Measurements from ENCODE around the gene EIPR1. TPM values are rescaled to one million over a fixed set of nuclear protein-coding genes. Genes with fewer than 3 reads are reported as not detected.
A peak's percentile ranks its signal among the peaks of the same experiment; 100 is the strongest.
"Not testable (repeated sequence)": the region's sequence is repeated elsewhere in the genome, so short reads cannot be mapped to it uniquely, and the experiment has no call there.

EIPR1 gene
- total RNA-seq, 1 experiment from 2014 or later, result 33.7 TPM

DNA sequence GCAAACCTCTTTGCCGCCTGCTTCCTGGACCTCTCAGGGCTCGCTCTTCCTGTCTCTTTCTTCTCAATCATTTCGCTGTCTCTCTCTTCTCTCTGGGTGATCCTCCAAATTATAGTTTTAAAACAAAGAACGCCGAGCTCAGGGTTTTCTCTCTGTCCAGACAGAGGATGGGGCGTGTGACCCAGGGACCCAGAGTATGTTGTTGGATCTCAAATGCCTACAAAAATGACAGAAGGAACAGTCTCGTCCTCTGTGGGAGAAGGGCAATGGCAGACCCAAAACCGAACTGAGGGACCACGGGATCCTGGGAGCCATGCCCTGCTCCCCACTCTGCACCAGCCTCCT is 88.5 kb downstream of the EIPR1 start:
- DNase-seq (ENCODE audit: low spot score), result no peak

DNA sequence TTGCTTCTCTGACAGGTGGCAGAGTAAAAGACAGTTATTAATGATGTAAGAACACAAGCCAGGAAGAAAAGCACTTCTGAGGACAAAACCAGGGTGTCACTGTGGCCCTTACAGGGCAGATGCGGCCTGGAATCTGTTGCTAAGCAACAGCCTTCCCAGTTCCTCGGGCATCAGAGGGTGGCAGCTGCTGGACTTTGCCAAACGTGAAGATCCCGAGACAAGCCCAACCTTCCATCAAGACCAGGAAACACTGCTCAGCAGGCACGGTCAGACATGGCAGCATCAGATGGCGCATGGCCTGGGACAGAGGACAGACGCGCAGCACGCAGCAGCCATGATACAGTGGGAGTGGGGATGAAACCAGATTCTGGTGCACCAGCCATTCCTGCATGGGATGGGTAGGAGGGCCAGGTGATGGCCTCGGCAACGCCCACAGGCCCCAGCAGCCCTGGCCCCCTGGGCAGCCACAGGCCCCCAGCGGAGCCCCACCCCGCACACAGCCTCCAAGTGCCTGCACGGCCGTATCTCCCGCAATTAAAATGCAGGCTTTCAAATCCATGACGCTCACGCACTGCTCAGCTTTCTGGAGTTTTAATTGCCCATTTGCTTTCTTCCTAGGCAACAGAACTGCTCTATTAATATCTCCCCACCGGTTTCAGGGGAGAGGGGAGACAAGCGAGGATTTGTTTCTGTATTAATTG is 89.0 kb downstream of the EIPR1 start:
- no peak for DNase-seq (ENCODE audit: low spot score)

DNA sequence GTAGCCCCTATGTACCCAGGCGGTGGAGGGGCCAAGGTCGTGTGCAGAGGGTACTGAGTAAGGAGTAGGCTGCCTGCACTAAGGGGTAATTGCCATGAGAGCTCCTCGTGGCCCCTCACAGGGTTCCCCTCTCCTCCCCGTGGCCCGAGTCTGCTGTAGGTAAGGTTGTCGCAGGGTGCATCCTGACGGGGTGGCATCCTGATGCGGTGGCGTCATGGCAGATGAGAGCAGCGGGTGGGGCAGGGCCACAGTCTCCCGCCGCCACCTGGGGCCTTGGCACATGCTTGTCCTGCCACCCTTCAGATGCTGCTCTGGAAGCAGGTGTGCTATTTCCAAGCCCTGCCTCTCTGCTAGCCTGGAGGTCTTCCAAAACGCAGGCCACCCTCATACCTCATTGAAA is 89.7 kb downstream of the EIPR1 start:
- no peak for DNase-seq (ENCODE audit: low spot score)

DNA sequence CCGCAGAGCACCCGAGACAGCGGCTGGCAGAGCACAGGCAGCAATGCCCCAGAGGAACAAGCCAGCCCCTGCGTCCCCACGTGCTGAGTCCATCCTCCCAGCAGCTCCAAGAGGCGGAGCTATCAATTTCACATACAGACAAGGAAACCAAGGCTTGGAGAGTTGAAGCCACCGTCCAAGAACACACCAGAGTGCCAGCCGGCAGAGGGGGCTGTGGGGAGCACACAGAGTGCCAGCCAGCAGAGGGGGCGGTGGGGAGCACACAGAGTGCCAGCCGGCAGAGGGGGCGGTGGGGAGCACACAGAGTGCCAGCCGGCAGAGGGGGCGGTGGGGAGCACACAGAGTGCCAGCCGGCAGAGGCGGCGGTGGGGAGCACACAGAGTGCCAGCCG is 91.0 kb downstream of the EIPR1 start:
- not testable (repeated sequence) for DNase-seq (ENCODE audit: low spot score)

DNA sequence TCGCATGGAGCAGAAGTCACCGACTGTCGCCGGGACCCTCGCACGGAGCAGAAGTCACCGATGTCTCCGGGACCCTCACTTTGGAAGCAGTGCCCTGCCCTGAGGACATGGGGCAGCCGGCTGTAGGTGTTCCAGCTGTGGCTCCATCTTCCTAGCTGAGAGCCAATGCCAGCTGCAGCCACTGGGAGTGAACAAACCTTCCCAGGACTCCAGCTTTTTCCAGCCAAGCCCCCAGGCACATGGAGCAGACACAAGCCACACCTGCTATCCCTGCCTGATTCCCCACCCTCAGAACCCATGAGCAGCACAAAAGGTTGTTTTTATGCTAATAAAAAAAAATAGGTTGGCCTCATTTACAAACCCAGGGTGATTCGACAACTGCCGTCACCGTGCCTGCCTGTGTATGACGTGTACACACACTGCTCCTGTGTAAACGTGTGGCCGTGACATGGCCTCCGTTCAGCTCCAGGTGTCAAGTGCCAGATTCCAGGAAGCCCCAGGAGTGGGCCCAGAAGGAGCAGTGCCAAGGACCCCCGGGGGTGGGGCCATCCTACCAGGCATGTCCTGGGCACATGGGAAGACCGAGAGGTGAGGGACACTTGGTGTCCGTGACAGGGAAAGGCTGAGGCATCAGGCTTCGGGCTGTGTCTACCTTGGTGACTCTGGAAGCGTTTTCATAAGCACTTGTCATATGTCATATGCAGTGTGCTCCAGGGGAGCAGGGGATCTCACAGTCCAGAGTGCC is 91.5 kb downstream of the EIPR1 start:
- no peak for DNase-seq (ENCODE audit: low spot score)

DNA sequence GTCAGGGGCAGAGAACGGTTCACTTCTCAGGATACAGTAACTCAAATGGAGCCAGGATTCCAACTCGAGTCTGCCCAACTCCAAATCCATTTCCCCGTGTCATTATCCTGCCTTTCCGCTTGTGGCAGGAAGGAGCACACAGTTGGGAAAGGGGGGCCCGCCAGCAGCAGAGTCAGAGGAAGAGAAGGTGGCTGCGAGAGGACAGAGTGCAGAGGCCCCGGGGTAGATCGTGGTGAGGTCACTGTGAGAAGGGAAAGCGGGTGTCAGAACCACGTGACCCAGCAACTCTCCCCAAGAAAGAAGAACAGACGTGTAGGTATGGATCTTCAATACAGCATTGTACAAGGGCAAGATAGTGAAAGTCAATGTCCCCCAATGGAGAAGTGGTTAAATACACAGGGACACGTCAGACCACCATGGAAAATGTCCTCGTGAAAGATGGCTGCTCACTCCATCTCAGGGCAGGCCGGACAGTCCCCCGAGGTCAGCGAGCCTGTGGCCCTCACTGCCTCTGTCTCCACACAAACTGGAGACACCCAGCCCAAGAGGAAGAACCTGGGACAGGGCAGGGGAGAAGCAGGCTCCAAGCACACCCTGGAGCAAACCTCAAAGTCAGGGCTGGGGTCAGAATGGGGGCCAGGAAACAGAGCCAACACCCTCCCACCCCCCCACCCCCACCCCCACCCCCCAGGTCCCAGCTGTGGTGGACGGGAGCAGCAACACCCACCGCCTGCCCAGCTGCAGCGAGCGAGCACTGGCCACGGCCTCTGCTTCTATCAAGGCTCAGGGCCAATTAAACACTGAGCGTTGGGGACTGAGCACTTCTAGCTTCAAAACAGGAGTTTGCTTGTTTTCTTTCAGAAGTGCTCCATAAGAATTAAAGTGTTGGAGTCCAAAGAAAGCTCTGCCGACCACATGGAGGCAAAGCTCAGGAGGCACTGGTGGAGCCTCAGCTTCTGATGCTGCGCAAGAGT is 92.7 kb downstream of the EIPR1 start:
- DNase-seq (ENCODE audit: low spot score), result no peak

DNA sequence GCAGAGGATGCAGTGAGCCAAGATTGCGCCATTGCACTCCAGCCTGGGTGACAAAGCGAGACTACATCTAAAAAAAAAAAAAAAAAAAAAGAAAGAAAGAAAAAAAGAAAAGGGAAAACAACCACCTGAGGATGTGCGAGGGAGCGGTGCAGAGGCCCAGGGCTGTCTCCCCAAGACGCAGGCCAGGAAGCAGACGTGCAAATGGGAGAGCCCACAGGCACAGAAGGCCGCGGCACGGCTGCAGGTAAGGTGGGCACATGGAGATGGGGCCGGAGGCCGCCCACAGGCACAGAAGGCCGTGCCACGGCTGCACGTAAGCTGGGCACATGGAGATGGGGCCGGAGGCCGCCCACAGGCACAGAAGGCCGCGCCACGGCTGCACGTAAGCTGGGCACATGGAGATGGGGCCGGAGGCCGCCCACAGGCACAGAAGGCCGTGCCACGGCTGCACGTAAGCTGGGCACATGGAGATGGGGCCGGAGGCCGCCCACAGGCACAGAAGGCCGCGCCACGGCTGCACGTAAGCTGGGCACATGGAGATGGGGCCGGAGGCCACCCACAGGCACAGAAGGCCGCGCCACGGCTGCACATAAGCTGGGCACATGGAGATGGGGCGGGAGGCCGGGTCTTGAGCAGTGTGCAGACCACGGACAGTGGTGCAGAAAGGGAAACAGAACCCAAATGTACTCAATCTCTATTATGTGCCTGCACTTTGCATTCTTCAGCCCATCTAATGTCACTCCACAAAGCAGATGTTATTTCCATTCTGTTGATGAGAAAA is 93.6 kb downstream of the EIPR1 start:
- DNase-seq (ENCODE audit: low spot score), result not testable (repeated sequence)

DNA sequence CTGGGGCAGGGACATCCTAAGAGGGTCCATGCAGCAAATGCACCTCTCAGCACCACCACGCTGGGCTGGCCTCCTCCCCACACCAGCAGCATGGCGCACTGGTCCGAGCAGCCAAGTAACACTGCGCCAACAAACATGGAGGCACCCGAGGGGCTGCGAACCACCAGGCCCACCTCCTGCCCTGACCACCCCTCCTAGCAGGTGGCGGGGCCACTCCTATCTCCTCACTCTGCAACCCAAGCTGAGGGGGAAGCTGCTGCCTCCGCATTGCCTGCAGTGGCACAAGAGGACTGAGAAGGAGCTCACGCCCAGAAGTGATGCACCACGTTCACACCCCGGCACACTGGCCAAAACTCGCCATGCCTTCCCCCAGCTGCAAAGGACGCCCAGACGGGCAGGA is 94.4 kb downstream of the EIPR1 start:
- DNase-seq (ENCODE audit: low spot score), result no peak

DNA sequence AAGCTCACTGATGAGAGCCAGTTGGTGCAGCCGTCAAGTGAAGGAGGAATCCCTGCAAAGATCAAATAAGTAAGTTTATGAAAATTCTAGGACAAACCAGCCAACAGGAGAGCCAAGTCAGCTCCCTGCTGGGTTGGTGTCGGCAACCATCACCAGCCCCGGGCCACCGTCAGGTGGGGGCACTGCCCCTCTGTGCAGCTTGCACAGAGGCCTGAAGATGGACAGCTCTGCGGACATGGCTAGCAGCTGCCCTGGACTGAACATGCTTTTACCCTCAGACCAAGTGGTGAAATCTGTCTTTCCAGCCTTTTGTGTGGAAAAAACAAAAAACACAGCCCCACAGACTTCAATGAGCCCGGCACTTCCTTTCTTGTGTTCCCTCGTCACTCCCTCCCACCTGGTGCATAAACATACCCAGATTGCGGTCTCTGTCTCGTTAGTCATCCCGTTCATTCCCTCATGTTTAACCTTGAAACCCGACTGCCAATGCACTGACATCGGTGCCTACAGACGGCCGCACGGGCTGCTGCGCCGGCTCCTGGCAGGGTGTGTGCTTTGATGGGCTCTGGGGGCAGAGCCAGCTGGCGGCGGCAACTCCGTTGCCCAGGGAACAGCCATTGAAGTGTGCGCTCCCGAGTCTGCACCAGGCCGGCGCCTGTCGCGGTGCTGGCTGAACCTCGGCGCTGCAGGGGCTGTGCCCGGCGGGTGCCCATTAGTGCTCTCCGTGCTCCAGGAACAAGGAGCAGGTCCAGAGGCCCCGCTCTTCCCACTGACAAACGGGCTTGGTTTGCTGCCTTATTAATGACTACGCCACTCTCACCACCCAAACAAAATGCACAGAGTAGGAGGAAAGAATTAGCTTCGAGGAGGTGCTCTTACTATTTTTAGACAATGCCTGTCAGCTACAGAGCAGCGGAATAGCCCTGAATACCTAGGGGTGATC is 95.3 kb downstream of the EIPR1 start:
- peak; percentile 69 for DNase-seq (ENCODE audit: low spot score)

DNA sequence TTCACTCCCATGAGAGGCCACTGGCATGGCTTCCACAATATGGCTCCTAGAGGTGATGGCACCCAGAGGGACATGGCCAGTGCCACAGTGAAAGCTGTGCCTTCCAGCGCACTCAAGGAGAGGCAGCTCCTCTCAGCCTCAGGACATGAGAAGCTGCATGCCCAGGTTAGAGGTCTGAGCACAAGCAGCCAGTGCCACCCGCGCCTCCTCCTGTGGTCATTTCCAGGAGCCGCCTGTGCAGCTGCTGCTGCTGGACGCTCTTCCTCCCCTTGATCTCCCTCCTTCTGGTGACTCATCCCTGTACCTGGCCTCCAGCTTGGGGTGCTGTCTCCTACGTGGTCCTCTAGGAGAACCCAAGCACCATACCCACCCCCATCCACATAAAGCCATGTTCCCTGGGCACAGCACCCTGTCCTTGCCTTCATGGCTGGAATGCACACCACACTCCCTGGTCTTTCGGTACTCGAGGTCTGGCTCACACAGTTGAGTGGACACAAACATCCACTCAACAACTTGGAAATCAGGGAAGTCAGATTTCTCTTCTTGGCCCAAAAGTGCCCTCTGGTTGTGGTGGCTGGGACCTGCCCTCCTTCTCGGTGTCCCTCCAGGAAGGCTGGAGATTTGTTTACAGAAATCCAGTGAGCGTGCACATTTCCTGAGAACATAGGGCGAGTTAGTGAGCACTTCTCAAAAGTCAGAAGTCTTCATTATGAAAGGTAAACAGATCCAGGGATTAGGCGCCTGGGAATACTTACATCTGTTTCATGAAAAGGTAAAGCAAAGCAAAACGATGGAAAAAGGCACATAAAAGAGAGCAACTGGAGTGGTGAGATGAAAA is 96.7 kb downstream of the EIPR1 start:
- no peak for DNase-seq (ENCODE audit: low spot score)

DNA sequence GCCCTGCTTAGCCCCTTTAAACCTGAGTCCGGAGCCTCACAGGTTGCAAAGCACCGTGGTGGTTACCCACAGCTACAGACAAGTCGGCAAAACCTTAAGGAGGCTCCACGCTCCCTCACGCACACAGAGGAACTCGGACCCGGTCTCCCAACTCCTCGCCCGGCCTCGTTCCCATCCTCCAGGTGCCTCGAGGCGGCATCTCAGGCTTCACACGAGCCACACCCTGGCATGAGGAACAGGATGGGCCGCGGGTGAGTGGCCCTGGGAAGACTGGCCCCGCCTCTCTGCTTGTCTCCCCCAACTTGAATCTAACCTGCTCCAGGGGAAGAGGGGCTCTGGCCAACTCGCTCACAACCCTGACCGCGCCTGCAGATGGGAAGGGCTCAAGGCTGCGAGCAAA is 97.4 kb downstream of the EIPR1 start:
- DNase-seq (ENCODE audit: low spot score), result no peak

DNA sequence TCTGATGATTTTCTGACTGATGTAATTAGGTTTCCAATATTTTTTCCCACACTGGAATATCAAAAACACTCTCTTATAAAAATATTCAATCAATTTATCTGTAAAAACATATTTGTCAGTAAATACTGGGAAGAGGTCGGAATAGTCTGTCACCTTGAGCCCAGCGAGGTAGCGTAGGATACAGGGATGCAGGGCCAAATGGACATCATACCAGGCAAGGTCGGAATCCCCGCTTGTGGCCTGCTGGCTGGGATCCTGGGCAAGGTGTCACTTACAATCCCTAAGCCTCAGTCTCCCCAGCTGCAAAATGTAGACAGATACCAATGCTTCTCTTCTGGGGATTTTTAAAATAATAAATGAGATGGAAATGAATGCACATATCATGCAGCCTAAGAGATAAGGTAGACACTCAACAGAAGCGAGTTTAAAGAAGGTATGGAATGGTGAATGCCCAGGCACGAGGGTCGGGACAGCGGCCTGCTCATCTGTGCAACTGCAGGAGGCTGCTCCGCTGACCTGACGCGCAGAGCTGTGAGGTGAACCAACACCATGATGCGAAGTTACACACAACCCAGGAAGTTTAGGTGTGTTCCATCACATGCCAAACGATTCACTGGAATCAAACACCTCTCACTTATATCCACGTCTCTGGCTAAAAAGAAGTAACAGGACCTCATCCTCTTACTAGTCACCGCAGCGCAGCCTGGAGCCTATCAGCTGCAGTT is 98.2 kb downstream of the EIPR1 start:
- DNase-seq (ENCODE audit: low spot score), result no peak

DNA sequence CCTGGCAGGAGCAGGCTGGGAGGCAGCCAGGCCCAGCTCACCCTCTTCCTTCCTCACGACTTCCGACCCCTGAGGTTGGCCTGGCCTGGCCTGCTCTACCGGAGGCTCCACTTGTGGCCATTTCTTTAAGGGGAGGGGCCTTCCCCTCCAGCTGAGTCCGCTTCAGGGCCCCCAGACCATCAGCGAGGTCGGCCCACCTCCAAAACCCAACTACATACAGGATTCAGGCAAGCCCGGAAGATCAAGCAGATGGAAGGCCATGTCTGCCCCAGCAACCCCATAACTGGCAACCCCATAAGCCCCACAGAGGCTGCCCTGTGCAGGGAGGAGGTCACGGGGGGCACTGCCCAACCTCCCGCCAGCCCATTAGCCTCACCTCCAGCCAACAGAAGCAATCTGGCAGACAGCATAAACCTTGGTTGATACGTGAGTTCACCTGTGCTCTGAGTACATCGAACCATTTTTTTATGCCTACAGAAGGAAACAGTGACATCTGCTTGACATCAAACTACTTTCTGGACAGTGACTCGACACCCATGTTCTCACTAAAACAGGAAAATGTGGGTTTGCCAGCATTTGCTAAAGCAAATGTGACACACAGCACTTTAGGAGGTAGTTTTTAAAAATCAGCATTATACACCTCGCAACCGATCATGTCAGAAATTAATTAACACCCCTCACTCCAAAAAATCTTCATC is 98.9 kb downstream of the EIPR1 start:
- no peak for DNase-seq (ENCODE audit: low spot score)

DNA sequence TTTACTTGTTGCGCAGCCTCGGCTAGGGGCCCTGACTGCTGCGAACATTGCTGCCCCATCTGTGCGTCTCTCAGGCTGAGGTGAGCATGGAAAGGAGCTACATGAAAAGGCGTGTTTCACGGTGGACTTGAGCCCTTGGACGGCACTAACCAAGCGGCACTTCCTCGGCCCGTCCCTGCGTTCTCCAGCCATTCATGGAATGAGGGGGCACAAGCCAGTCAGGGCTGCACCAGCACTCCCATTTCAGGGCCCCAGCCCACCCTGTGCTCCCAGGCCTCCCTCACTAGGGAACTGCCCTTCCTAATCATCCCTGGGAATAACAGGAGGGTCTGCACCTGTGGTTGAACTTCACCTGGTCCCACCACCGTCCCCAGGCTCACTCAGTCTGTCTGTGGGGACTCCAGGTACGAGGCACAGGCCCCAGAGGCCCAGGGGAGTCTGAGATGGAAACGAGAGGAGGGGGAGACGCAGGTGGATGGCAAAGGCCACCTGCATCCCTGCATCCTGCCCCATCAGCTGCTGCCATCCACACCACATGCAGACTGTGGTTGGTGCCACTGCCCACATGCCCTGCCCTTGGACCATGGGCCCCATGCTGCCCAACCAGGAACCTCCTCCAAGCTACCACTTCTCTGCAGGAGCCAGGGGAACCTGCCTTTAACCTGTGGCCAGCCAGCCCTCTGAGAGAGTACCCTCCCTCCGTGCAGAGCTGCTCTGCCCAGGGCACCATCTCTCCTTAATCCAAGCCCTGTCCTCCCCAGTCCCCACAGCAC is 99.7 kb downstream of the EIPR1 start:
- no peak for DNase-seq (ENCODE audit: low spot score)

DNA sequence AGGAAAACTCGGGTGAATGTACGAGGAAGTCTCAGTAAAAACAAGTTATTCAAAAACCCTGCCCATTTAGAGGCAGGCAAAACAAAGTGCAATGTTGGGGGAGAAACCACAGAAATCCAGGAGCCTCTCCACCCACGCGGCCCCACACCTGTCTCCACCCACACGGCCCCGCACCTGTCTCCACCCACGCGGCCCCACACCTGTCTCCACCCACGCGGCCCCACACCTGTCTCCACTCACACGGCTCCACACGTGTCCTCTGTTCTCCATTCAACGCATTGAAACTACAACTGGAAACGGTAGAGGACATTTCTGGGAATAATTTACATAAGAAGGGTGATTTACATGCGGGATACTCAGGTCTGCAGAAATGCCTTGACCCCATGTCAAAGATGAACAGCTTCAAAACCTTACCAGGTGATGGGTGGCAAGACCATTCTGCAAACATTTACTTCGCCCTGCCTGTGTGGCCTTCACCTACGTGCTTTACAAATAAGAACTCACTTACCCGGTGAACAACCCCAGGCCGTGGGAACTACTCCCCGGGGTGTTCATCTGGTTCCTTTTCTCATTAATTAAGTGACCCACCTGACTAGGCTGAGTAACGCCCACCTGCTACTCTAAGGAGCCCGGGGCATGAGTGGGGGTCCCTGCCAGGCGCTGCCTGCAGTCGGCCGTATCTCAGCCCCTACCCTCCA is 100.4 kb downstream of the EIPR1 start:
- DNase-seq (ENCODE audit: low spot score), result no peak

DNA sequence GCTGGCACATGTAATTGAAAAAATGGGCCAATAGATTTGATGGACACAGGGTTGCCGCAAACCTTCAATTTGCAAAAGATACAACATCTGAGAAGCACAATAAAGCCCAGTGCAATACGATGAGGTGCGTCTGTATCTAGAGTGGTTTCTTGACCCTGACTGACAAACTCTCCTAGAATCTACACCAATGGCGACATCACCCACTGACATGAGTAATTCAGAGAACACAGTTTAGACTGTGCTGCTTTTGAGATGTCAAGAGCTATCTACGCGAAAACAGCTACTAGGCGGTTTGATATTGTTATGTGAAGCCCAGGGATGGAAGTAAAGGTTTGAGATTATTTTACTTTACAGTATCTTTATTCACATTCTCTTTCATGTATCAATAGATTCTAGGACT is 104.9 kb downstream of the EIPR1 start:
- DNase-seq (ENCODE audit: low spot score), result no peak

DNA sequence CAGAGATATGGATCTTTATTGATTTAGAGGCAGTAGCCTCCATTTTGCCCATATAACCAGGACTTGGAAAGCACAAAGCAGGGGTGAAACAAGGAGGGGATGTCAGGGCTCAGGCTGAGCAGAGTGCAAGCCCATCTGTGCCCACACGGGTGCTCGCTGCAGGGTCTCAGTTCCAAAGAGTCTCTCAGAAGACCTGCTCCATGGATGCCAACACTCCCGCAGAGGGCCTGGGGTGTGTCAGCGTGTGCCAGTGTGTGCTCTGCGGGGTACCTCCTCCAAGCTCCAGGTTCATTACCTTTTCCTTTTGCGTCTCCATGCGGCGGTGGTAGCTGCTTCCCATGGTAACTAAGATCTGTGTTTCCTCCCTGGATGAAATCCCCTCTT is 107.5 kb downstream of the EIPR1 start:
- no peak for DNase-seq (ENCODE audit: low spot score)
